Effector memory CD4-positive, alpha-beta T cell (primary cell): ENCODE data around the gene CAMTA1.

Source experiments
- DNase-seq, 3 donors: peaks; one replicate each; pipeline ENCODE4 v3.0.0-alpha.2; 2020
- H3K27ac ChIP-seq: 2 replicates; pipeline ENCODE4 v1.7.0; 2013; ENCODE audit warnings: mild to moderate bottlenecking, low read length, moderate library complexity; ENCODE audit not compliant: insufficient read depth, poor library complexity, severe bottlenecking
- H3K27me3 ChIP-seq: replicated peaks from 2 replicates; pipeline ENCODE4 v1.7.0; 2013; ENCODE audit warnings: mild to moderate bottlenecking, low read length; ENCODE audit not compliant: insufficient read depth, control insufficient read depth, poor library complexity, severe bottlenecking
- H3K36me3 ChIP-seq: 2 replicates; pipeline ENCODE4 v1.7.0; 2013; ENCODE audit warnings: mild to moderate bottlenecking, low read length, moderate library complexity; ENCODE audit not compliant: control insufficient read depth, insufficient read depth
- H3K4me1 ChIP-seq: 2 replicates; pipeline ENCODE4 v1.7.0; 2013; ENCODE audit warnings: low read length, mild to moderate bottlenecking; ENCODE audit not compliant: control insufficient read depth, insufficient read depth, poor library complexity, severe bottlenecking
- H3K4me3 ChIP-seq: 2 replicates; pipeline ENCODE4 v1.7.0; 2013; ENCODE audit warnings: low read length, low read depth, mild to moderate bottlenecking; ENCODE audit not compliant: insufficient read depth, poor library complexity, severe bottlenecking
- H3K9me3 ChIP-seq: 2 replicates; pipeline ENCODE4 v1.7.0; 2013; ENCODE audit warnings: mild to moderate bottlenecking, low read length, moderate library complexity; ENCODE audit not compliant: control insufficient read depth

CAMTA1 gene

DNA sequence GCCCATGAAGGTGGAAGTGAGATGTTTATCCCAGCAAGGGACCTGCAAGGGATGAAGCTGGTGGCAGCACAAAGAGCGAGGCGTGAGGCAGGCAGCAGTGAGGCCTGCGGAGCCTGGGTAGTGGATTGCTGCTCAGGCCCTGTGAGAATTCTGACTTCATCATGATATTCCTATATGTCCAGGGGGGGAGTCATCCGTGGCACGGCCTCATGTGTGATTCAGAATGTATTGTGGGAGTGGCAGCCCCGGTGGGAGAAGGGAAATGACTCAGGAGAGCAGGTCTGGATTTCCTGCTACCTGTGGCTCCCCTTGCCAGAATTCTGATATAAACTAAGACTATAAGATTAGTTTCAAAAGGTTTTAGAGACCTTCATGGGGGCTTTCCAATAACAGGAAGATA is 240.9 kb downstream of the CAMTA1 start:
- H3K9me3 ChIP-seq = no peaks in the 10 kb centered on the region
- H3K4me3 ChIP-seq = no peak overlapping the region
- H3K27ac ChIP-seq = no peak overlapping the region
- H3K4me1 ChIP-seq = no peaks in the 10 kb centered on the region
- H3K27me3 ChIP-seq = no peaks in the 10 kb centered on the region
- no peaks in the 10 kb centered on the region for H3K36me3 ChIP-seq
- no peak for DNase-seq

DNA sequence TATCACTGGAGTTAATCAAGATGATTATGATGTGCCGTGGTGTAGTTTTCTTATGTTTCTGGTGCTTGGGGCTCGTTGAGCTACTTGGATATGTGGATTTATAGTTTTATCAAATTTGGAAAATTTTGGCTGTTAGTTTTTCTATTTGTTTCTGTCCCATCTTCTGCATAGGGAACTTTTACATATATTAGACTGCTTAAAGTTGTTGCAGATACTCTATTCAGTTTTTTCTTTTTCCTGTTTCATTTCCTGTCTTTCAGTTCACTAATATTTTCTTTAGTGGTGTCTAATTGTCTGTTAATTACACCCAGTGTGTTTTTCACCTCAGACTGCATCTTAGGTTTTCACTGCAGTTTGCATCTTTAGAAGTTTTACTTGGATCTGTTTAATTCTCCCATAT is 247.7 kb downstream of the CAMTA1 start:
- Histone ChIP-seq H3K4me3 (no peak overlapping the region), H3K4me1 (no peaks in the 10 kb centered on the region), H3K27me3 (no peaks in the 10 kb centered on the region), H3K36me3 (no peaks in the 10 kb centered on the region), H3K9me3 (no peaks in the 10 kb centered on the region), H3K27ac (no peak overlapping the region)
- DNase-seq = no peak

DNA sequence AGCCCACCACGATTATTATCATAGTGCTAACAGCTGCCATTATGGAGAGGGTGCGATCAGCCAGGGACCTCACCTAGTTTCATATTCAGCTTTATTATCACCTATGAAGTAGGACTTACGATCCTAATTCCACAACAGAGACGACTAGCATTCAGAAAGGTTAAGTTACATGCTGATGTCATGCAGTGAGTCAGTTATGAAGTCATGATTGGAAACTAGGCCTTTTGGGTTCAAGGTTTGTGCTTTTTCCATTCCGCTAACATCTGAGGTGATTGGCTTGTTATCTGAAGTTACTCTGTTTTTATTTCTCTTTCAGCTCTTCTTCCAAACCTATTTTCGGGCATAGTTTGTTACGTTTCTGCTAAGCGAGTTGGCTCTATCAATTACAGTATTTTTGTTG is 251.1 kb downstream of the CAMTA1 start:
- Histone ChIP-seq H3K4me3 (no peak overlapping the region), H3K36me3 (no peaks in the 10 kb centered on the region), H3K27me3 (no peaks in the 10 kb centered on the region), H3K9me3 (no peaks in the 10 kb centered on the region), H3K27ac (no peak overlapping the region), H3K4me1 (no peaks in the 10 kb centered on the region)
- no peak for DNase-seq

DNA sequence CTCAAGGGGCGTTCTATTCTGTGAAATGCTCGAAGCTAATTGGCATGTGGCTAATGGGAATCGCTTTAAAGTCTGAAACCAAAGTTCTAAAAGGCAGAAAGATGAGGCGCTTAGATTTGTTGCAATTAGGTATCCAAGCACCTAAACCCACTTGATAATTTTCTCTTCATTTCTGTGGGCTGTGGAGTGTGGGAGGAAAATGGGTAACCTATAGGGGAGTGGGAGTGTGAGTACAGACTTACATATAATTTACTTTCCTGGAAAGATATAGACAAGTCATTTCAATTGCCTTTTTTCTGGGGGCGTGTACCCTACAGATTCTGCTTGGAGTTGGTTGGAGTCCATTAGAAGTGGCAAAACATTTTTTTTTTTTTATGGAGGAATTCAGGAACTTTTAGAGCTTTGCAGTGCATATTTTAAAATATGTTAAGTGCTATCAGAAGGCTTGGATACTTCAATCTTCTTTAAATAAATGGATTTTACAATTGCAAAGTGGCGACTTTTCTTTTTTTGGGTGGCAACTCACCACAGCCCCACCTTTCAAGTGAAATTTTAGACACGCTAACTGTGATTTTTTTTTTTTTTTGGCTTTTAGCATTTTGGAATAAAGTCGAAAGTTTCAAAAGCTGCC is 254.5 kb downstream of the CAMTA1 start:
- Histone ChIP-seq H3K9me3 (no peaks in the 10 kb centered on the region), H3K36me3 (no peaks in the 10 kb centered on the region), H3K4me3 (no peak overlapping the region), H3K27ac (no peak overlapping the region), H3K4me1 (no peaks in the 10 kb centered on the region), H3K27me3 (no peaks in the 10 kb centered on the region)
- DNase-seq = no peak

DNA sequence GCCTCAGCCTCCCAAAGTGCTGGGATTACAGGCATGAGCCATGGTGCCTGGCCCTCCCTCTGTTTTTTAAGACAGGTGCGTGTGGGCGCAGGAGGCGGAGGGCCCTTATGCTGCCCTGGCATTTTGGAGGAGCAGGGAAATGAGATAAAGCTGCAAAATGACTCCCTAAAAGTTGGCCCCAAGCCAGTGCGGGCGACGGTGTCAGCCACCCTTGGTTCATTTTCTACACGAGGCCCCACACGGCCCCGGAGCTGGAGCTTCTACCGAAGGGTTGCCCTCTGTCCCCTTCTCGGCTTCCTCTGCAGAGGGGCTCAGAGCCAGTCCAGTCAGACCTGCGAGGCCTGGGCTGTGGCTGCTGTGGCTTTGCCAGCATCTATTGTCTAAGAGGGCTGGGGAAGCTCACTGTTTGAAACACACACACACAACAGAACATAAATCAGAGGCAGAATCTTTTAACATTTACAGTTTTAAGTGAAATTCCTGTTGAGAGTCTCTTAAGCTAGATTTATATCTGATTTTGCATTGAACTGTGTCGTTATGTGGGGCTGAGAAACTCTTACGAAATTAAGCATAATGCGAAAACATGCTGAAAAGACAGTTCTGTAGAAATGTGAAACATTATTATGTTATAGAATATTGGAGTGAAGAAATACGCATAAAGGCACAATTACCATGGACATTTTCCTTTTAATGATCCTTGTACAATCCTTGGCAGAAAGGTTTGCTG is 255.9 kb downstream of the CAMTA1 start:
- H3K4me3 ChIP-seq = no peak overlapping the region
- no peak overlapping the region for H3K27ac ChIP-seq
- H3K4me1 ChIP-seq = no peaks in the 10 kb centered on the region
- H3K9me3 ChIP-seq = no peaks in the 10 kb centered on the region
- H3K27me3 ChIP-seq = no peaks in the 10 kb centered on the region
- no peak for DNase-seq
- no peaks in the 10 kb centered on the region for H3K36me3 ChIP-seq

DNA sequence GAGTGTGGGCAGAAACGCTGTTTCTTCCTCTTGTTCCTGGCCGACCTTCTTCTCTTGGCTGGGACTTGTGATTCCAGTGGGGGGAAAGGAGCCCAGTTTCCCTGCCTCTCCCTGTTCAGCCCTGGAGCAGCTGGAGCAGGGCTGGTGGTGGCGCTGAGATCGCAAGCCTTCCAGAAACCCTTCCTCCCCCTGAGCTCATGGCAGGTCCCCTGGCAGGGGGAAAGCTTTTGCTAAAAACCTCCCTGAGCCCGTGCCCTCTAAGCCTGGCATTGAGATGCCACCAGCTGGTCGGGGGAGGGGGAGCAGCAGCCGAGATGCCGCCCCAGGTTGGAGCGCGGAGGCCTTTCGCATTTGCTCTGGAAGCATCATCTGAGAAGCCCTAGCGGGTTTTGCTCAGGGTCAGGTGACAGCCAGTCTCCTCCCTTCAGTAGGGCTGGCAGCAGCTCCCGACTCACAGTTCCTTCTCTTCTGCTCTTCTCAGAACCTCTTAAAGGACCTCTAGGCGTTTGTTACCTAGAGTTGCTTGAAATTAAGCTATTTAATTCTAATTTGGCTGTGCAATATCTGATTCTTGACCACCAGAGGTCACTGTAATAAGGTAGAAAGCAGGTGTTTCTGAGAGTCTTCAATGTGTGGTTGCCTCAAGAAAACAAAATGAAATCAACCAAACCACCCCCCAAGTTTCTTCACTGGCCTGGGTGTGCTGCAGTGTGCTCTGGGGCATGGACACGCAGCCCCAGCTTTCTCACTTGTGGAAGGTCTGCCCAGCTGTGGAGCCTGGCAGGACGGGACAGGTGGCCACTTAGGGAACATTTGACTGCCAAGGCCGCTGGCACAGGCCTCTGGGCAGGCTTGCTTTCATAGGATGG is 257.3 kb downstream of the CAMTA1 start:
- H3K36me3 ChIP-seq = no peaks in the 10 kb centered on the region
- H3K27me3 ChIP-seq = no peaks in the 10 kb centered on the region
- no peaks in the 10 kb centered on the region for H3K4me1 ChIP-seq
- no peak for DNase-seq
- H3K9me3 ChIP-seq = no peaks in the 10 kb centered on the region
- no peak overlapping the region for H3K4me3 ChIP-seq
- no peak overlapping the region for H3K27ac ChIP-seq

DNA sequence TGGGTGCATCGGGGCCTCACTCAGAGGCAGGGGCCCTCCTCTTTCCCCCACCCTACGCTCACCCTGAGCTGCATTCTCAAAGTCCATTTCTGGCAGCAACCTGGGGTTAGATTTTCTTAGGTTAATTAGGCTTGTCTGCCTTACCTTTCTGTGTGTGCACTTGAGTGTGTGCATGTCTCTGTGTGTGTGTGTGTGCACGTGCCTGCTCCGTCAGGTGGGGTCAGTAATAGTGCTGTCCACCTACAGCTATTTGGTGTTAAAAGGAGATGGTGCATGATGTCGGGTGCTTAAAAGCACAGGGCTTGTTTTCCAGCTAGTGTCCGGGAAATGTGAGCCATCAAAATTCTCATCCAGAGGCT is 257.9 kb downstream of the CAMTA1 start:
- DNase-seq = no peak
- Histone ChIP-seq H3K27ac (no peak overlapping the region), H3K4me1 (no peaks in the 10 kb centered on the region), H3K9me3 (no peaks in the 10 kb centered on the region), H3K27me3 (no peaks in the 10 kb centered on the region), H3K4me3 (no peak overlapping the region), H3K36me3 (no peaks in the 10 kb centered on the region)

DNA sequence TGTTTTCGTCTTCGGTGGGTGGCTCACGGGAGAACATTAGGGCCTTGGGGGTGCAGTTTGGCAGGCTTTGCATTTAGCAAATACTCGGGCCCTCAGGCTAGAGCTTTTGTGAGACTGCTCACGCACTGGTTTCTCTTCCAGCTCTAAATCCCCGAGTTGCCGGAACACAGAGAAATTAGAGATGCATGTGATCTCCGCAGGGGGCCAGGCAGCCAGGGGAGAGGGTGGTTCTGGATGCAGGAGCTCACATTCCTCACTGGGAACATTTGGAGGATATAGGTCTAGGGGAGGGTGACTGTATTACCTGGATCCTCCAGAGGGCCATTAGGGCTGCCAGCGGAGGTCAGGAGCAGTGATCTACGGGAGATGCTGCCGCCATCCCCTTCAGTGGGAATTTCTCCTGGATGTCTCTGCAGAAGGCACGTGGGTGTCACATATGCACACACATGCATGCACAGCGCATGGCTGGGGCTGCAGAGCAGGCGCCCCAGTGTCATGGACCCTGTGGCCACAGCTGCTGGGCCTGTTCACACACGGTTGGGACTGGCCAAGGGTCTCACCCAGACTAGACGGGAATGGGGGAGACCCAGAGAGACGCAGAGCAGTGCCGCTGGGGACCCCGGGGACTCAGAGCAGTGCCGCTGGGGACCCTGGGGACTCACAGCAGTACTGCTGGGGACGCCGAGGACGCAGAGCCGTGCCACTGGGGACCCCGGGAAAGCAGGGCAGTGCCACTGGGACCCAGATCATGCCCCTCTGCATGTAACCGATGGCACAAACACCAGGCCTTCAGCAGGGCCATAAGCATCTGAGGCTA is 258.7 kb downstream of the CAMTA1 start:
- no peak overlapping the region for H3K4me3 ChIP-seq
- H3K36me3 ChIP-seq = no peaks in the 10 kb centered on the region
- H3K27ac ChIP-seq = no peak overlapping the region
- no peaks in the 10 kb centered on the region for H3K9me3 ChIP-seq
- no peaks in the 10 kb centered on the region for H3K27me3 ChIP-seq
- no peak for DNase-seq
- H3K4me1 ChIP-seq = no peaks in the 10 kb centered on the region

DNA sequence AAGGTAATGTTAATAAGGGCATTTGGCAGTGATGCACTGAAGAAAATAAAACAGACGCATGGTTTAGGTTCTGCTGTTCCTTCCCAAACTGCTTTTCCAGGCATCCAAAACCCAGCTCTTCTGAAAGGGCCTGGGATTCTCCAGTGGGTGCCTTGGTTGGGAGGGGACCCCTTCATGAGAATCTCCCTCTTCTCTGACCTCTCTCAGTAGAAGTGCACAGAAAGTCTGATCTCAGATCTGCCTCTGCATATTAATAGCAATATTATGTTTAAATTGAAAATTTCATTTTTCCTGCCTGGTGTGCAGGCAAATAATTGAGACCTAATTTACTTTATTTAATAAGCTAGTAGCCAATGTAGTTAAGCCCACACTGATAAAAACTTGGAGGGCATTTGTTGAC is 260.6 kb downstream of the CAMTA1 start:
- no peak overlapping the region for H3K27ac ChIP-seq
- no peaks in the 10 kb centered on the region for H3K9me3 ChIP-seq
- DNase-seq = no peak
- H3K27me3 ChIP-seq = no peaks in the 10 kb centered on the region
- H3K36me3 ChIP-seq = no peaks in the 10 kb centered on the region
- no peak overlapping the region for H3K4me3 ChIP-seq
- no peaks in the 10 kb centered on the region for H3K4me1 ChIP-seq
